ENCODE results near the gene ZNF605. TPM values are rescaled to one million over a fixed set of nuclear protein-coding genes. Genes with fewer than 3 reads are reported as not detected.
A peak's percentile ranks its signal among the peaks of the same experiment; 100 is the strongest.

ZNF605 gene
- total RNA-seq, 1 donor from 2014 or later = 6.3 TPM

DNA sequence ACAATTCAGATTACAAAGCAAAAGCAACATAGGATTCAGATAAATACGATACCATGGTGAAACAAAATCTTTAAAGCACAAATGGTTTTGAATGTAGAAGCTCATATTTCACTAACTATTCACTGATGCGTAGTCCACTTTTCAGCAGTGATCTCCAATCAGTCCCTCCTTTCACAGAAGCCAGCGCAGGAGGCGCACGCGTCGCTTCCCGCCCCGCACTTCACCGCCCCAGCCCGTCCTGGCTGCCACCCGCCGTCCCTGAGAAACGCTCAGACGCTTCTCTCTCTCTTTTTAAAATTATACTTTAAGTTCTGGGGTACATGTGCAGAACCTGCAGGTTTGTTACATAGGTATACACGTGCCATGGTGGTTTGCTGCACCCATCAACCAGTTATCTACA, 48.9 kb downstream of the ZNF605 start:
- DNase-seq (ENCODE audit: low read depth) = no peak
- no peaks in the 10 kb centered on the region for H3K36me3 ChIP-seq (ENCODE audit: control insufficient read depth, insufficient read depth, low read length)
- TF ChIP-seq, protein P1, sequence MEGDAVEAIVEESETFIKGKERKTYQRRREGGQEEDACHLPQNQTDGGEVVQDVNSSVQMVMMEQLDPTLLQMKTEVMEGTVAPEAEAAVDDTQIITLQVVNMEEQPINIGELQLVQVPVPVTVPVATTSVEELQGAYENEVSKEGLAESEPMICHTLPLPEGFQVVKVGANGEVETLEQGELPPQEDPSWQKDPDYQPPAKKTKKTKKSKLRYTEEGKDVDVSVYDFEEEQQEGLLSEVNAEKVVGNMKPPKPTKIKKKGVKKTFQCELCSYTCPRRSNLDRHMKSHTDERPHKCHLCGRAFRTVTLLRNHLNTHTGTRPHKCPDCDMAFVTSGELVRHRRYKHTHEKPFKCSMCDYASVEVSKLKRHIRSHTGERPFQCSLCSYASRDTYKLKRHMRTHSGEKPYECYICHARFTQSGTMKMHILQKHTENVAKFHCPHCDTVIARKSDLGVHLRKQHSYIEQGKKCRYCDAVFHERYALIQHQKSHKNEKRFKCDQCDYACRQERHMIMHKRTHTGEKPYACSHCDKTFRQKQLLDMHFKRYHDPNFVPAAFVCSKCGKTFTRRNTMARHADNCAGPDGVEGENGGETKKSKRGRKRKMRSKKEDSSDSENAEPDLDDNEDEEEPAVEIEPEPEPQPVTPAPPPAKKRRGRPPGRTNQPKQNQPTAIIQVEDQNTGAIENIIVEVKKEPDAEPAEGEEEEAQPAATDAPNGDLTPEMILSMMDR (IDR thresholded peaks at IDR 0.05; ENCODE audit: insufficient read depth, low read length, severe bottlenecking) = no peak
- no peaks in the 10 kb centered on the region for H3K27me3 ChIP-seq (ENCODE audit: control insufficient read depth, insufficient read depth, low read length)
- H3K4me3 ChIP-seq (ENCODE audit: low read depth, low read length) = no peak overlapping the region
- no peak for FAIRE-seq

DNA sequence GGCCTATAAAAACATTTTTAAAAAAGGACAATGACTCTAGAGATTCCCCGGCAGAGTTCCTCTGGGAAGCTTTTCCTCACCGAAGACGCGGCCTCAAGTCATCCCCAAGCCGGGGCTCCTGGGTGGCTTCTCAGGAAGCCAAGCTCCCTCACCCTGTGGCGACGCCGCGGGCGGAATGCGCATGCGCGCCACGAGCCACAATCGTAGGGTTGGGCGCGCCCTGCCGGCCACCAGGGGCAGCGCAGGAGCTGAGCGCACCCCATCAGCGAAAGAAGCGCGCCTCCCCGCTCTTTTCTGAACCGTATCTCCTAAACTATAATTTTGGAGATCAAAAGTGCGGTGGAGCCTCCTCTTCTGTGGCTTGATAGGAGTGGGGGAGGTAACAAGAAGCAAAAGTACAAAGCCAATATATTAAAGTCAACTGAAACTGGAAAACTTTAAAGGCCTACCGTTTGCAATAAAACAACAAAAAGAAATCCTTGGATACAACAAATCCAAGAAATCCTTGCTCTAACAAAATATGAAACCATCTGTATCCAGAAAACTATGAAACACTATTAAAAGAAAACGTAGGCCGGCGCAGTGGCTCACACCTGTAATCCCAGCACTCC, 51.3 kb downstream of the ZNF605 start:
- Histone ChIP-seq H3K36me3 (ENCODE audit: control insufficient read depth, insufficient read depth, low read length) (no peaks in the 10 kb centered on the region), H3K4me3 (ENCODE audit: low read depth, low read length) (no peak overlapping the region), H3K27me3 (ENCODE audit: control insufficient read depth, insufficient read depth, low read length) (no peaks in the 10 kb centered on the region)
- no peak for DNase-seq (ENCODE audit: low read depth)
- FAIRE-seq = no peak
- TF ChIP-seq, protein P1 (IDR thresholded peaks at IDR 0.05; ENCODE audit: insufficient read depth, low read length, severe bottlenecking) = peak; percentile 64

- Histone ChIP-seq H3K4me3 (ENCODE audit: low read depth, low read length) (no peak overlapping the region), H3K36me3 (ENCODE audit: control insufficient read depth, insufficient read depth, low read length) (no peaks in the 10 kb centered on the region), H3K27me3 (ENCODE audit: control insufficient read depth, insufficient read depth, low read length) (no peaks in the 10 kb centered on the region)
- DNase-seq (ENCODE audit: low read depth) = peak; percentile 31
- TF ChIP-seq, protein P1 (IDR thresholded peaks at IDR 0.05; ENCODE audit: insufficient read depth, low read length, severe bottlenecking) = no peak
- no peak for FAIRE-seq
These were observed 57.1 kb downstream of the ZNF605 start for GRCh38 chr12:132899033-132899432.

DNA sequence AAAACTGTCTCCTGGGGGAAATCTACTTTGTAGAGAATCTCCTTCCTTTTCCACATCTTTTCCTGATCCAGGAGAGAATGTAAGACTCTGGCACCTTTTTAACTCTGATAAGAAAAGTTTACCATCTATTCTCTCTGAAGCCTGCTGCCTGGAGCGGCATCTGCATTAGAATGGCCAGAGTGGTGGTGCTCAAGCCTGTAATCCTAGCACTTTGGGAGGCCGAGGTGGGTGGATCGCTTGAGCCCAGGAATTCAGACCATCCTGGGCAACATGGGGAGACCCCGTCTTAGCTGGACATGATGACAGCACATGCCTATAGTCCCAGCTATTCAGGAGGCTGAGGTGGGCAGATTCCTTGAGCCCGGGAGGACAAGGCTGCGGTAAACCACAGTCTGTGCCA, 67.3 kb downstream of the ZNF605 start:
- no peak overlapping the region for H3K4me3 ChIP-seq (ENCODE audit: low read depth, low read length)
- H3K36me3 ChIP-seq (ENCODE audit: control insufficient read depth, insufficient read depth, low read length) = peaks cover 4% of the 10 kb centered on the region
- TF ChIP-seq, protein P1 (IDR thresholded peaks at IDR 0.05; ENCODE audit: insufficient read depth, low read length, severe bottlenecking) = no peak
- no peak for FAIRE-seq
- no peaks in the 10 kb centered on the region for H3K27me3 ChIP-seq (ENCODE audit: control insufficient read depth, insufficient read depth, low read length)
- no peak for DNase-seq (ENCODE audit: low read depth)

DNA sequence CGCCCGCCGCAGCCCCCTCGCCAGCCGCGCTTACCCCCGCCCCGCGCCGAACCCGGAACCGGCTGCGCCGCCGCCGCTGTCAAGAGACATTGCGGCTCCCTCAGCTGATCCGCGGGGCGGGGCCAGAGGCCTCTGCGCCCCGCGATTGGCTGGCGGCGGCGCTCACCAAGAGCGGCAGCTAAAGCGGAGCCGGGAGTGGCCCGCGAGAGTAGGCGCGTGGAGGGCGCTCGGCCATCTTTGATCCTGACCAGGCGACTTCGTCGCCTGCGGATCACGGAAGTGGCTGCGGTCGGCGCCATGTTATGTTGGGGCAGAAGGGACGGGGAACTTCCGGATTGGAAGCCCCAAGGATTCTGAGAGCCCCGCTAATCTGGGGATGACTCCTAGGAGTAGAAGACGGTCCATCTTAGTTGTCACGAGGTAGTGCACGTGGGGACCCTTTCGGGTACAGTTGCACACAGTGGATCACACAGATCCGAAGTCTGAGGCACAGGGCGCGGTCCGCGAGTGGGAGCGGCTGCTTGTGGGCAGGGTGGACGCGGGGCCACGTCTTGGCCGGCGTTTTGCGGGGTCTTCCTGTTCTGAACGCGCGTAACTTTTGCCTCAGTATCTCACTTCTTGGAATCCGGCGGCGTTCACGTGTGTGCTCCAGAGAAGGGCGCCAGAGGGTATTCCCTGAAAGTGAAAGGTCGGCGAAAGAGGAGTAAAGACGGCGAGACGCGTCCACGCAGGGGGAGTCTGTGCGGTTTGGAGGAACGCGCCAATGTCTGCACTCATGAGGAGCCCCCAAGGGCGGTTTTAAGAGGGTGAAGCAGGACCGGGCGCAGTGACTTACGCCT, 68.4 kb downstream of the ZNF605 start, which contains the start of gene CHFR:
TSS of gene CHFR (minus strand) at position 93 of the 839 bp plus-strand sequence. CDS start 277 bp downstream, outside the sequence.
- DNase-seq (ENCODE audit: low read depth) (peak; percentile 90), FAIRE-seq (no peak)

More for the DNA sequence above, 68.4 kb downstream of the ZNF605 start, which contains the start of gene CHFR:
- H3K4me3 ChIP-seq (ENCODE audit: low read depth, low read length) = peak within 1 kb of the TSS; percentile 48
- TF ChIP-seq, protein P1 (IDR thresholded peaks at IDR 0.05; ENCODE audit: insufficient read depth, low read length, severe bottlenecking) = no peak
- no peaks in the 10 kb centered on the region for H3K27me3 ChIP-seq (ENCODE audit: control insufficient read depth, insufficient read depth, low read length)
- peaks cover 6% of the 10 kb centered on the region for H3K36me3 ChIP-seq (ENCODE audit: control insufficient read depth, insufficient read depth, low read length)
